ENCODE data around the gene NHSL2.

GRCh38 chrX:72176981-72177380, 266.3 kb downstream of the NHSL2 start:
- TF ChIP-seq CTCF (IDR thresholded peaks at IDR 0.05) (no peak), POLR2A (IDR thresholded peaks at IDR 0.05) (no peak)

Measured in body of pancreas (tissue), 4 donors.